ENCODE data around the gene LHX6.

LHX6 gene

GRCh38 chr9:122190597-122191381 is 38.0 kb downstream of the LHX6 start:
- DNase-seq: no peak

DNA sequence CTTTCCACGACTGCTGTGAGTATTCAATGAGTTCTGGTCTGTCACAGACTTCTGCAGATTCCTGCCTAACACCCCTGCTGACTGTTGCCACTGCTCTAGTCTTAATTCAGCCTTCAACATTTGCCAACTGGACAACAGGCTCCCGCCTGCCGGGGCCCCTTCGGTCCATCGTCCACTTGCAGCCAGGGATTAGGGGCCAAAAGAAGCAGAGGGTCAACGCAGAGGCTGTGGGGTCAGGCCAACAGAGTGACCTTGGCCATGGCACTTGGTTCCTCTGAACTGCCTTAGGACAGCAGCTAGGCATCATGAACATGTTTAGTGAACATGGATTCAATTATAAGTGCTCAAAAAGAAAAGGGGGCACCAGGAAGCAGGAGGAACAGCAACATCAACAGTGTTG is 40.4 kb downstream of the LHX6 start:
- no peak for DNase-seq

- DNase-seq: no peak
These were observed 41.8 kb downstream of the LHX6 start for GRCh38 chr9:122186777-122187470.

- DNase-seq: no peak
These were observed 42.5 kb downstream of the LHX6 start for GRCh38 chr9:122186301-122186700.

GRCh38 chr9:122184551-122184950 is 44.2 kb downstream of the LHX6 start:
- DNase-seq: no peak

DNA sequence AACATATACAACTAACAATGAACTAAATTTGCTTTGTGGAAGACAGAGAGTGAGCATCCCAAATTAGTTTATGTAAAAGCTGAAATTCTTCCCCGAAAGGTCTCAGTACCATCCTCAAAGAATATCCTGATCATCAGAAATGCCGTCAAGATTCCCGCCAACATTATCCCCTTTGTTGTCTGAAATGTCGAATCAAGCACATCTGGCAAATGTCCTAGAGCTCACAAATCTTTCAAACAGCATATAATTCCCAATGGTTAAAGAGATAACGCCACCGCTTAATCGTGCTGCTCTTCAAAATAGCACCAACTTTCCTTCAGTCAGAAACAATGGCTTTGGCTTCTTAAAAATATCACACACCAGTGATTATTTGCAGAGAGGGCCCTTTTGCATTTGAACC is 45.3 kb downstream of the LHX6 start:
- no peak for DNase-seq

DNA sequence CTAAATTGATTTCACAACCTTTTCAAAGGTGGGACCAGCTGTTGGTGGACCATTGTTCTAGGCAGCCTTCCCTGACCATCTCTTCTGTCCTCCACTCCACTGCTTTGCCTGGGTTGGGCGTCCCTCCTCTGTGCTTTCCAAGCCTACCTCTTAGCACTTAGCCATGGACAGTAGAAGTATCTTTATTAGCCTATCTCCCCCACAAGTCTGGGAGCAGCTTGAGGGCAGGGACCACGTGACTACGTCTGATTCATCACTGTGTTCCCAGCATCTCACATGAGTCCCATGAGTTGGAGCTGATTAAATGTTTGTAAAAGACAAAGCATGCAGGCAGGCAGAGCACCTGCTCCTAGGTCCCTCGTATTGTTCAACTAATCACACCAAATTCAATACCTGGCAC is 48.1 kb downstream of the LHX6 start:
- DNase-seq: no peak

DNA sequence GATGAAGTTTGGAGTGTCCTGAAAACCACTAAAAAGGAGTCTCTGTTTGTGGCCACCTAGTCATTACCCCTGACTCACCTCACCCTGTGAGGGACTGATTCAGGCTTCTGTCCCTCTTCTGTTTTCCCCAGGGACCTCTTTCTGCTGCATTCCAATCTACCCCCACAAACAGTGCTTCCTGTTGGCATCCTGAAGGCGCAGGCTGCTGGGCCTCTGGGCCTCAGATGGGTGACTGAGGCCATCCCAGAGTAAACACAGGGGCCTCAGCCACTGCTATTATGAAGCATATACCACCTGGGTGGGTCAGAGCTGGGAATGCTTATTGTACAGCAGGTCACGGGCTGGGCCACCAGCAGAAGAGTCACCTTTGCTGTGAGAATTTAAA is 49.1 kb downstream of the LHX6 start:
- DNase-seq: no peak

GRCh38 chr9:122179054-122179689 is 49.6 kb downstream of the LHX6 start:
- DNase-seq: no peak

DNA sequence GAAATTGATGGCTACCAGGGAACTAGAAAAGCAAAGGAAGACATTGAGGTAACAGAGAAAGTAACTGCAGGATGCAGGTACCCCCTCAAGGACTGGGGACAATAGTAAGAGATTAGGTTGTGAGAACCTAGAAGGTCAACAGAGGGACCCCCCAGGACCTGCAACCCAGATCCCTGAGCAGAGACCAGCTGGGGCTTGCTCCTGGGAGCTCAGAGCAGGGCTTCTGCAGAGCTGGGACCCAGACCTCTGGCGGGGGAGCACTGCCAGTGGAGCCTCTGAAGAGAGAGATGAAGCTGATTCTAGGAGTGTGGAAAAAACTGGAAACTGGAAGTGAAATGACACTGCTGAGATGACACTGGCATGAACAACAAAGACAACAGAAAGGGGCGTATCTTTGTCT is 51.8 kb downstream of the LHX6 start:
- DNase-seq: no peak

GRCh38 chr9:122173670-122174069 is 55.1 kb downstream of the LHX6 start:
- DNase-seq: no peak

DNA sequence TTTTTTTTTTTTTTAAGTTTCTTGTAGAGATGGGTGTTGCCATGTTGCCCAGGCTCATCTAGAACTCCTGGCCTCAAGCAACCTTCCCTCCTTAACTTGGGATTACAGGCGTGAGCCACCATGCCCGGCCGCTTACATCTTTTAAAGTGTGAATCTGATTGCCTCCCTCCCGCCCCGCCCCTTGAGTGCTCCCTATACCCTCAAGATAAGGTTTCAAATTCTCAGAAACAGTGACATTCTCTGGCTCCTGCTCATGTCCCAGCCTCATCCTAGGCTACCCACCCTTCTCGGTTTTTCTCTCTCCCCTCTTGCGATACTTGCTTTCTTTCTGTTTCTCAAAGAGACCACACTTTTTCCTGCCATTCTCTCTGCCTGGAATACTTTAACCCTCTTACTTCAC is 56.6 kb downstream of the LHX6 start:
- DNase-seq: no peak

DNA sequence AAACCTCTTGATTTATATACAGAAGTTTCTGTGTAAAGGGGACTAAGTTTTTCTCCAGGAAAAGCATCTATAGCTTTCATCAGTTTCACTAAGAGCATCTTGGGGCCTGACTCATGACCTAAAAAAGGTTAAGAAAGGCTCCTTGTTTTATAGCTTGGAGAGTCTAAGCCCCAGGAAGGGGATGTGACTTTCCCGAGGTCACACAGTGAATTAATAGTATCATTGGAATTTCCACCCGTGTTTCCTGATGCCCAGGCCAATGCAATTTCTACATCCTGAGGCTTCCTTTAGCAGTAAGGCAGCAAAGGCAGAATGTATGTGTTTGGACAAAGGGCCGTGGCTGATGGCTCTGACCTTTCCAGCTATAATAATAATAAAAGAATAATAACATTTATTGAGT is 60.4 kb downstream of the LHX6 start:
- DNase-seq: no peak

DNA sequence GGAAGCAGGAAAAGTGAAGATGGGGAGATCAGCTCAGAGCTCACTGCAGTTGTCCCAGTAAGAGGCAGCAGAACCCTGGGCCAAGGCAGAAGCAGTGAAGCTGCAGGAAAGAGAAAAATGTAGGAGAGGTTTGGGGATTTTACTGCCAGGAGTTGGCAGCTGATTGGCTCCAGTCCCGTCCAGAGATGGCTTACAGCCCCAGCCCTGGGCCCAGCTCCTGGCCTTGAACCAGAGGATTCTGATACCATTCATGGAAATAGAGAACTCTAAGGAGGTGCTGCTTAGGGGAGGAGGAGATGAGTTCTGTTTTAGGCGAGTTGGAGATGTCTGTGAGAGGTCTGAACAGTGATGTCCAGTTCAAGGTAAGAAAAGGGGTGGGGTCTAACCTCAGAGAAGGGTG is 64.5 kb downstream of the LHX6 start:
- DNase-seq: no peak

- DNase-seq: no peak
These were observed 66.3 kb downstream of the LHX6 start for GRCh38 chr9:122162415-122162814.

- no peak for DNase-seq
These were observed 68.9 kb downstream of the LHX6 start for GRCh38 chr9:122159925-122160246.

DNA sequence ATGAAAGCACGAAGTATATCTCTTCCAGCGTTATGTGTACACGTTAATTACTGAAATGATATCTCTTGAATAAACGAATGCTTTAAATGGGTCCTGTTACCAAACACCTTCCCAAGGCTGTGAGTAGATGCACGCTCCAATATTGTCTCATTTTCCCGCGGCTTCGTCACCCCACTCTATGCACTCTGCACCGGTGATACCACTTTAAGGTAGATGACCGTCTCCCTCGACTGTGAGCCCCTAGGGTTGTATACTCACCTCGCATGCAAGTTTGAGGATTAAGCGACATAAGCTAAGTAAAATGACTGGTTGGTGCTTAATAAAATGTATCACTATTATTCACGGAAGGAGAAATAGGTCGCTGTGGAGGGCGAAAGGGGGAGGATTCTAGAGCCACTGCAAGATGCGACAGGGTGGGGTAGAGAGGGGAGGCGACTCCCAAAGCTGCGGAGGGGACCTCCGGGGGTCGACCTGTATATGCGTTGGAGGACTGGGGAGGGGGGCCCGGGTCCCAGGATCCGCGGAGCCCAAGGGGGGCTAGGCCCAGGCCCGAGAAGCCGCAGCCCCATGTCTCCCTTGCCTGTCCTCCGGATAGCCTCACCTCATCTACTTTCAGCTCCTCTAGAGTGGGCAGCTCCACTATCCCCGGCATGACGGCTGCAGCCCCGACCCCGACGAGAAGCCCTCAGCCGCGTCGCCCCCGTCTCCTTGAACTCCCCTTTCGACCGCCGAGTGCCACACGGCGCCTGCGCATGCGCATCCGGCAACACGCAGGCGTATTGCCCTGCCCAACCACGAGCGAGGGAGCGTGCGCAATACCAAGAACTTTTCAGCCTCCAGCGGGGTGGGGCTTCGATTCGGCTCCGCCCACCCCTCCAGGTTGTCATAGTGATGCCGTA is 69.5 kb downstream of the LHX6 start, which contains the start of the genes MORN5 and NDUFA8:
Gene MORN5 (plus strand): TSS at position 883 of the 899 bp plus-strand sequence. CDS start 65 bp downstream, outside the sequence.
Gene NDUFA8 (minus strand): TSS at position 754 of the 899 bp plus-strand sequence. CDS start 102 bp downstream, at position 652.
- peak; percentile 33 for DNase-seq

DNA sequence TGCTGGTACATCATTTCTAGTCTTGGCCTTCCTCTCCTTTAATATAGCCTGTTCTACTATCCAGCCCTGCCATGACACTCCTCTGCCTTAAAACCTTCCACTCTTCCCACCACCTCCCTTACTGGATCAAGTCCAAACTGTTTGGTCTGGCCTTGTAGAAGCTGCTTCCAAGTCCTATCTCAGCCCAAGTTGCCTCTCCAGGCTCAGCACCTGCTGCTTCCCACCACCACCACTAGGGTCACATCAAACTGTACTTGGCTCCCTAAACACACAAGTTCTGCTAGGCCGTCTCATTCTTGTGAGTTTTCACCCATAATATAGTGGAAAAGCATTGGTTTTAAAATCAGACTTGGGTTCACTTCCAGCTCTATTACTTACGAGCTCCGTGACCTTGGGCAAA is 70.6 kb downstream of the LHX6 start:
- no peak for DNase-seq

DNA sequence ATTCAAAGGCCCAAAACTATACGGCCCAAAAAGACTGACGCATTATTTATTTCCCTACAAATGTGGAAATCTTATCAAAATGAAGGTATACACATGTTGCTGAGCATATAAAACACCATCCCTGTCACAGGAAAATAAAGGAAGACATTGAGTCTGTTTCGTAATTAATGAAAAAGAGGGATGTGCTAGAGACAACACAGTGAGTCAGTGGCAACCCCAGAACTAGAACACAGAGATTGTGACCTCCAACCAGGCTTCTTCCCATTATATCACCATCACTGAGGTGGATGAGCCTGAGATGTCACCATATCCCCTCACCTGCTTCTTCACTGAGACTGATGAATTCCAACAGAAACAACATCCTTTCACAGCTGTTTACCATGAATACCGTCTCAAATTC is 73.0 kb downstream of the LHX6 start:
- DNase-seq: no peak
